GM19351 (cell line): ENCODE results near the gene RAPGEF1.
"Not testable (repeated sequence)": the region's sequence is repeated elsewhere in the genome, so short reads cannot be mapped to it uniquely, and the experiment has no call there.

Experiments used
- ATAC-seq: cut with Tn5 transposase; IDR thresholded peaks from one replicate; pipeline ENCODE4 v1.9.1; 2021; ENCODE audit warnings: mild to moderate bottlenecking, moderate library complexity; ENCODE audit not compliant: unreplicated experiment

Gene RAPGEF1

GRCh38 chr9:131654369-131654768 is 85.5 kb downstream of the RAPGEF1 start:
- not testable (repeated sequence) for ATAC-seq

- no peak for ATAC-seq
Measured at GRCh38 chr9:131651599-131651998, 88.3 kb downstream of the RAPGEF1 start.

GRCh38 chr9:131651160-131651559 is 88.7 kb downstream of the RAPGEF1 start:
- ATAC-seq = no peak

GRCh38 chr9:131650254-131650653 is 89.6 kb downstream of the RAPGEF1 start:
- ATAC-seq = no peak

- ATAC-seq = no peak
Measured at GRCh38 chr9:131649646-131650045, 90.2 kb downstream of the RAPGEF1 start.

GRCh38 chr9:131645078-131645776 is 94.6 kb downstream of the RAPGEF1 start:
- ATAC-seq = no peak

- peak; percentile 74 for ATAC-seq
Measured at GRCh38 chr9:131642496-131643083, 97.3 kb downstream of the RAPGEF1 start.

- ATAC-seq = no peak
Measured at GRCh38 chr9:131641618-131642495, 98.0 kb downstream of the RAPGEF1 start.

- no peak for ATAC-seq
Measured at GRCh38 chr9:131640438-131641137, 99.3 kb downstream of the RAPGEF1 start.

GRCh38 chr9:131639769-131640437 is 100.0 kb downstream of the RAPGEF1 start:
- no peak for ATAC-seq

- ATAC-seq = no peak
Measured at GRCh38 chr9:131636593-131636992, 103.3 kb downstream of the RAPGEF1 start.

GRCh38 chr9:131635892-131636291 is 104.0 kb downstream of the RAPGEF1 start:
- no peak for ATAC-seq

- no peak for ATAC-seq
Measured at GRCh38 chr9:131635285-131635684, 104.6 kb downstream of the RAPGEF1 start.

- ATAC-seq = no peak
Measured at GRCh38 chr9:131633491-131634031, 106.3 kb downstream of the RAPGEF1 start.

GRCh38 chr9:131631306-131631705 is 108.6 kb downstream of the RAPGEF1 start:
- ATAC-seq = no peak

- ATAC-seq = no peak
Measured at GRCh38 chr9:131630205-131630831, 109.6 kb downstream of the RAPGEF1 start.

- ATAC-seq = no peak
Measured at GRCh38 chr9:131629825-131630204, 110.1 kb downstream of the RAPGEF1 start.

GRCh38 chr9:131629226-131629500 is 110.7 kb downstream of the RAPGEF1 start:
- ATAC-seq = no peak

- no peak for ATAC-seq
Measured at GRCh38 chr9:131628459-131629225, 111.2 kb downstream of the RAPGEF1 start.
